Raji (cell line): ENCODE measurements around the gene DNAH17.

Experiments
- POLR2A ChIP-seq: IDR thresholded peaks from 2 replicates; pipeline ENCODE4 v1.6.1; 2011; ENCODE audit warnings: low read depth, low read length, control low read depth; ENCODE audit not compliant: insufficient read depth

Gene DNAH17

GRCh38 chr17:78376161-78376560 is 201.0 kb downstream of the DNAH17 start:
- TF ChIP-seq POLR2A: no peak

DNA sequence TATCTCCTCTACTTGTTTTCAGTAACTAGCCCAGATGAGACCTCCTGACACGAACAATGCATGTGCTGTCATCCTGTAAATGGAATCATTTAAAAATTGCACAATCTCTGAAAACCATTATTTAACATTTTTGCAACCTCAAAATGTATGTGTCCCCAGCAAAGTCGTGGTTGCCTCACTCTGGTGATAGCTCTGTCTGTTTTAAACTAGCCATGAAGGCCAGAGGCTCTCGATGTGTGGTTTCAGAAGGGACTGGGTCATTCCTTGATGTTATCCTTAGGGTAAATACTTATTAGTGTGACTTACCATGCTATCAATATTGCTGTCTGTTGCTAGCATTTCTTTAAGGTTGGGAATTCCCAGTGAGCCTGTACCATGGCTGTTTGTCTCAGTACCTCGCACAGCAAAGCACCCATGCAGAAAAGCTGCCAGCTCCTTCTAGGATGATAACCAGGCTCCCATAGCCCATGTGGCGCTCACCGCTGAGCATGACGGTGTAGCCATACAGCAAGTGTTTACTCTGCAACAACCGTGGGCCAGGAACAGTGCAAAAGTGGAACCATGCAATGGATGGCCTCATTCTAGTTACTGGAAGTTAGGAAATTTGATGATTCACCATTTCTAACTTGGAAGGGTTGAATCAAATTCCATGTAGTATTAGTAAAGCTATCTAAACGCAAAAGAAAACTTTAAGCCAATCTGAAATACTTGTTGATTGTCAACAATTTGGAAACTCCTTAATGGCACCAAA is 201.6 kb downstream of the DNAH17 start:
- TF ChIP-seq POLR2A: no peak

DNA sequence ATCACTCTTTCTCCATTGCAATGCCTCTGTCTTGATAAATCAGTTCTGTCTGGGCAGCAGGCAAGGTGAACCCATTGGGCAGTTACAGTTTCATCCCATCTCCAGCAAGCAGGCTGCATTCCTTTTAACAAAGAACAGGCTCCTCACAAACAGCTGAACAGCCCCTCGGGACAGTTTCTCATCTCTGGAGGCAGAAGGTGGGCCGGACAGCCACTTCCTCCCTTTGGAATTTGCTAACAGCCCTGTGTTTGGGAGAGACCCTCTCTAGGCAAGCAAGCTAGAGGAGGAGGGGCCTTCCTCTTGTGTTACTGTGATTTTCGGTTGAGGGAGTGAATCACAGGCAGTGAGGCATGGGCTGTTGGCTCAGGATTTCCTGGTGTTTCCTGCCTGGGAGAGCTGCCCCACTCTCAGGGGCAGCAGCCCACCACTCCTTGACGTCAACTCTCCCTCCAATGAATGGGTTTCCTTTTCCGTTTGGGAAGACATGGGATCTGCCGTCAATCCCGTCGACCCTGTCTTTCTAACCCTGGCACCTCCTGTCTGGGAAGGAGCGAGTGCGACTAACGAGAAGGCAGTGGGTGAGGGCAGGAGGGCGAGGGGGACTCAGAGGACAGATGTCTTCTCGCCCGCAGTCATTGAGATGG is 202.4 kb downstream of the DNAH17 start:
- TF ChIP-seq POLR2A: no peak

DNA sequence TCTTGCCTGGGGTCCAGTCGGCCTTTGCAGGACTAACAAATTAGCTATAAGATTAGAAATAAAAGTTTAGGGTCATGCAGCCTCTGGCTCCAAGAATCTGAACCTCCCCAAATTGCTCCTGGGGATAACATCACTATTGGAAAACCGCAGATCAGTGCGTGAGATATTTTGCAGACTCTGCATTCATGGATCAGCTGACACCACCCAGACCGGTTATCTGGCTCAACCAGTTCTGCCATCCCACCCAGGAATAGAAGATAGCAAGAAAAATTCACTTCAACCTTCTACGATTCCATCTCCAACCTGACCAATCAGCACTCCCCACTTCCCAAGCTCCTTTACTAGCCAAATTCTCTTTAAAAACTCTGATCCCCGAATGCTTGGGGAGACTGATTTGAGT is 203.0 kb downstream of the DNAH17 start:
- no peak for TF ChIP-seq POLR2A
